HepG2 (cell line): Measurements from ENCODE around the gene ZNF322. TPM values are rescaled to one million over a fixed set of nuclear protein-coding genes. Genes with fewer than 3 reads are reported as not detected.

ENCODE experiments used
- AKNA ChIP-seq: sonication (generic); formaldehyde crosslinking; IDR thresholded peaks from 2 replicates; pipeline ENCODE4 v1.4.0; 2020; ENCODE audit warnings: missing genetic modification reagents, borderline replicate concordance
- DRAP1 ChIP-seq: IDR thresholded peaks from 2 replicates; pipeline ENCODE4 v1.6.1; 2016; ENCODE audit warnings: missing genetic modification reagents, missing compliant biosample characterization
- EED ChIP-seq: sonication (generic); formaldehyde crosslinking; IDR thresholded peaks from 2 replicates; pipeline ENCODE4 v1.5.0; 2020; ENCODE audit warnings: mild to moderate bottlenecking, missing genetic modification reagents
- EHMT2 ChIP-seq: fragments of 200-600 bp; sonication (generic); IDR thresholded peaks from 2 replicates; pipeline ENCODE4 v1.7.0; 2017; ENCODE audit warnings: antibody characterized with exemption, low read depth, low read length, borderline replicate concordance
- JUN ChIP-seq: sonication (generic); formaldehyde crosslinking; IDR thresholded peaks from 2 replicates; pipeline ENCODE4 v1.4.0; 2020; ENCODE audit warnings: mild to moderate bottlenecking, missing genetic modification reagents
- JUND ChIP-seq: sonication (generic); formaldehyde crosslinking; IDR thresholded peaks from 2 replicates; pipeline ENCODE4 v1.8.0; 2022; ENCODE audit warnings: mild to moderate bottlenecking, missing genetic modification reagents
- MAF1 ChIP-seq: sonication (generic); formaldehyde crosslinking; IDR thresholded peaks from 2 replicates; pipeline ENCODE4 v1.5.0; 2020; ENCODE audit warnings: missing genetic modification reagents, borderline replicate concordance
- MTA1 ChIP-seq: sonication (generic); formaldehyde crosslinking; IDR thresholded peaks from 2 replicates; pipeline ENCODE4 v1.4.0; 2020; ENCODE audit warnings: missing genetic modification reagents, mild to moderate bottlenecking, borderline replicate concordance
- MYC ChIP-seq: sonication (generic); formaldehyde crosslinking; IDR thresholded peaks from 2 replicates; pipeline ENCODE4 v1.9.0; 2021; ENCODE audit warnings: missing genetic modification reagents, borderline replicate concordance
- NFE2L1 ChIP-seq: sonication (generic); formaldehyde crosslinking; IDR thresholded peaks from 2 replicates; pipeline ENCODE4 v1.4.0; 2020; ENCODE audit warnings: missing genetic modification reagents, mild to moderate bottlenecking, borderline replicate concordance
- PRPF4 ChIP-seq: fragments of 200-400 bp; formaldehyde crosslinking; IDR thresholded peaks from 2 replicates; pipeline ENCODE4 v1.6.1; 2016; ENCODE audit warnings: low read length, low read depth; ENCODE audit not compliant: poor library complexity, severe bottlenecking
- RCOR2 ChIP-seq: IDR thresholded peaks from 2 replicates; pipeline ENCODE4 v1.6.1; 2016; ENCODE audit warnings: missing biosample characterization, missing genetic modification reagents
- SIN3B ChIP-seq: fragments of 150-350 bp; IDR thresholded peaks from 2 replicates; pipeline ENCODE4 v1.6.1; 2014; ENCODE audit warnings: low read length
- SP5 ChIP-seq: IDR thresholded peaks from 2 replicates; pipeline ENCODE4 v1.6.1; 2016; ENCODE audit warnings: low read depth, borderline replicate concordance
- TMF1 ChIP-seq: sonication (generic); formaldehyde crosslinking; IDR thresholded peaks from 2 replicates; pipeline ENCODE4 v1.8.1; 2022; ENCODE audit warnings: low read depth, missing genetic modification reagents
- ZBTB42 ChIP-seq: sonication (generic); formaldehyde crosslinking; IDR thresholded peaks from 2 replicates; pipeline ENCODE4 v1.5.0; 2020; ENCODE audit warnings: mild to moderate bottlenecking, missing genetic modification reagents
- ZFP82 ChIP-seq: sonication (generic); formaldehyde crosslinking; IDR thresholded peaks from 2 replicates; pipeline ENCODE4 v1.5.1; 2020; ENCODE audit warnings: mild to moderate bottlenecking, missing genetic modification reagents, borderline replicate concordance
- ZFP90 ChIP-seq: sonication (generic); formaldehyde crosslinking; IDR thresholded peaks from 2 replicates; pipeline ENCODE4 v1.8.0; 2022; ENCODE audit warnings: missing genetic modification reagents, mild to moderate bottlenecking, inconsistent platforms, borderline replicate concordance
- ZNF264 ChIP-seq: sonication (generic); formaldehyde crosslinking; IDR thresholded peaks from 2 replicates; pipeline ENCODE4 v1.4.0; 2020; ENCODE audit warnings: missing genetic modification reagents
- ZNF343 ChIP-seq: sonication (generic); formaldehyde crosslinking; IDR thresholded peaks from 2 replicates; pipeline ENCODE4 v1.4.0; 2020; ENCODE audit warnings: mild to moderate bottlenecking, missing genetic modification reagents
- ZNF547 ChIP-seq: sonication (generic); formaldehyde crosslinking; IDR thresholded peaks from 2 replicates; pipeline ENCODE4 v1.5.1; 2020; ENCODE audit warnings: mild to moderate bottlenecking, missing genetic modification reagents
- ZNF7 ChIP-seq: IDR thresholded peaks from 2 replicates; pipeline ENCODE4 v1.6.1; 2016; ENCODE audit warnings: missing biosample characterization, missing genetic modification reagents
- ZNF777 ChIP-seq: sonication (generic); formaldehyde crosslinking; IDR thresholded peaks from 2 replicates; pipeline ENCODE4 v1.4.0; 2020; ENCODE audit warnings: missing genetic modification reagents
- ZNF790 ChIP-seq: sonication (generic); formaldehyde crosslinking; IDR thresholded peaks from 2 replicates; pipeline ENCODE4 v1.8.0; 2022; ENCODE audit warnings: missing genetic modification reagents, mild to moderate bottlenecking, borderline replicate concordance
- polyA plus RNA-seq, 8 experiments: library from polyadenylated mRNA; depleted of rRNA in 3 of 8; stranded (reverse) in 7 of 8; unstranded in 1 of 8; fragments of >200 nt; fragmentation: Illumina TruSeq in 4 of 8; extraction: Trizol in 4 of 8; gene quantifications; 2 replicates each; pipeline versions ENCODE4 v1.2.1 to v1.2.3, GENCODE V29; 2011 to 2016; ENCODE audit warnings: low read depth in 4 of 8, missing spikeins in 1 of 8, mixed read lengths in 1 of 8; ENCODE audit not compliant: insufficient read depth in 1 of 8
- total RNA-seq, 5 experiments: library from RNA; depleted of rRNA; stranded (reverse); fragments of >200 nt; fragmentation: Illumina TruSeq; extraction: Trizol; gene quantifications; 2 replicates each; pipeline ENCODE4 v1.2.3, GENCODE V29; 2016; ENCODE audit warnings: low read depth in 1 of 5

ZNF322 gene
- total and polyA plus RNA-seq, 2 of the 13 experiments (the other 11 are each of a cell fraction or from before 2014, with no cell fraction given): 8.3 to 22.8 TPM

GRCh38 chr6:26659042-26659999 lies at the start of gene ZNF322 (continued):
- TF ChIP-seq AKNA (0 out of 2 replicates have a peak, but pooled peaks have one; percentile 64), TMF1 (0 out of 2 replicates have a peak, but pooled peaks have one; percentile 49), EED (peak; percentile 37; the same call in 1 of the 2 replicates), SIN3B (no peak), EHMT2 (peak; percentile 23; the same call in 1 of the 2 replicates), ZNF547 (0 out of 2 replicates have a peak, but pooled peaks have one; percentile 73), DRAP1 (CRISPR knock-in tag) (peak; percentile 39), PRPF4 (no peak), ZNF790 (CRISPR knock-in tag) (no peak; the same call in 1 of the 2 replicates), JUND (no peak), ZNF264 (CRISPR knock-in tag) (no peak; the same call in 1 of the 2 replicates), JUN (CRISPR knock-in tag) (no peak), MAF1 (CRISPR knock-in tag) (no peak), ZNF343 (CRISPR knock-in tag) (peak; percentile 90; the same call in 1 of the 2 replicates), ZFP90 (no peak; the same call in 1 of the 2 replicates), SP5 (CRISPR knock-in tag) (peak; percentile 50), ZNF777 (CRISPR knock-in tag) (peak; percentile 27; the same call in 1 of the 2 replicates), RCOR2 (CRISPR knock-in tag) (no peak; the same call in 1 of the 2 replicates), ZNF7 (CRISPR knock-in tag) (no peak), MTA1 (CRISPR knock-in tag) (no peak), MYC (CRISPR knock-in tag) (peak; percentile 66; the same call in 1 of the 2 replicates), NFE2L1 (CRISPR knock-in tag) (no peak), ZFP82 (0 out of 2 replicates have a peak, but pooled peaks have one; percentile 27), ZBTB42 (CRISPR knock-in tag) (no peak; the same call in 1 of the 2 replicates)
